ENCODE results near the gene IL9R. TPM values are rescaled to one million over a fixed set of nuclear protein-coding genes. Genes with fewer than 3 reads are reported as not detected.
"Not testable (repeated sequence)": the region's sequence is repeated elsewhere in the genome, so short reads cannot be mapped to it uniquely, and the experiment has no call there.

The IL9R gene
- total RNA-seq, 2 donors from 2014 or later: 0.31 to 0.62 TPM

DNA sequence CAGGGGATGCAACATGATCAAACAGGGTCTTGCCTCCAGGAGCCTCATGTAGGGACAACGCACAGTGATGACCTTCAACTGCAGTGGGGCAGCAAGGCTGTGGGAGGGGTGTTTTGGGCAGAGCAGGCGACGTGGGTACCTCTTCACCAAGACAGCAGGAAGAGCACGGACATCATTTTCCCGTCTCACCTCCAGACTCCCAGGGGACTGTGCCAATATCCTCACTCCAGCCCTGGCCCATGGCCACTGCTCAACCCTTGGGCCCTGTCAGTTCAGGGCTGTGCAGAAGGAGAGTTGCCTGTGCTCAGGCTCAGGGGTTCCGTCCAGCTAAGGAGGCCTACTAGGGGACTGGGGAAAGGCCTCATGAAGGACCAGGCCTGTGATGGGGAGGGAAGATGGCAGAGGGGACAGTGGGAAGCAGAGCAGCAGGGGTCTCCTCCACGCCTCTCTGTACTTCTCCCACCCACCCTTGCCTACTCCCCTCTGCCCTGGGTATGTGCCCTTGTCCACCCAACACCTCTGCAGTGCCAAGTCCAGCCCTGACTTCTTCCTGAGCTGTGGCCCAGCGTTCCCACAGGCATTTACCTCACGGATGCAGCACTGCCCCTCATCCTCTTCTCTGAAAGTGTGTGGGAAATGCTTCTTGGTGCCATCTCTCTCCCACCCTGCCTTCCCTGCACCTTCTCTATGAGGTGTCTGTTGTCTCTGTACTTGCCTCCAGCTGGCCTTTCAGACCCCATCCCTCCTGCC, 1.4 kb downstream of the IL9R start:
- H3K9me3 ChIP-seq (ENCODE audit: control insufficient read depth, low read length): peaks cover 35% of the 10 kb centered on the region
- H3K4me1 ChIP-seq (ENCODE audit: control insufficient read depth, insufficient read depth, low read length): no peaks in the 10 kb centered on the region
- TF ChIP-seq, protein P1, sequence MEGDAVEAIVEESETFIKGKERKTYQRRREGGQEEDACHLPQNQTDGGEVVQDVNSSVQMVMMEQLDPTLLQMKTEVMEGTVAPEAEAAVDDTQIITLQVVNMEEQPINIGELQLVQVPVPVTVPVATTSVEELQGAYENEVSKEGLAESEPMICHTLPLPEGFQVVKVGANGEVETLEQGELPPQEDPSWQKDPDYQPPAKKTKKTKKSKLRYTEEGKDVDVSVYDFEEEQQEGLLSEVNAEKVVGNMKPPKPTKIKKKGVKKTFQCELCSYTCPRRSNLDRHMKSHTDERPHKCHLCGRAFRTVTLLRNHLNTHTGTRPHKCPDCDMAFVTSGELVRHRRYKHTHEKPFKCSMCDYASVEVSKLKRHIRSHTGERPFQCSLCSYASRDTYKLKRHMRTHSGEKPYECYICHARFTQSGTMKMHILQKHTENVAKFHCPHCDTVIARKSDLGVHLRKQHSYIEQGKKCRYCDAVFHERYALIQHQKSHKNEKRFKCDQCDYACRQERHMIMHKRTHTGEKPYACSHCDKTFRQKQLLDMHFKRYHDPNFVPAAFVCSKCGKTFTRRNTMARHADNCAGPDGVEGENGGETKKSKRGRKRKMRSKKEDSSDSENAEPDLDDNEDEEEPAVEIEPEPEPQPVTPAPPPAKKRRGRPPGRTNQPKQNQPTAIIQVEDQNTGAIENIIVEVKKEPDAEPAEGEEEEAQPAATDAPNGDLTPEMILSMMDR (conservative IDR thresholded peaks at IDR 0.05): no peak
- no peaks in the 10 kb centered on the region for H3K36me3 Mint-ChIP-seq (ENCODE audit: low read depth)
- no peak overlapping the region for H3K27ac Mint-ChIP-seq
- no peak overlapping the region for H3K4me3 ChIP-seq (ENCODE audit: low read length)
- no peaks in the 10 kb centered on the region for H3K4me1 Mint-ChIP-seq
- no peak overlapping the region for H3K27ac ChIP-seq (ENCODE audit: low read depth, low read length)
- 75 to 83% methylated on average over 2 to 9 of the region's 9 CpGs for WGBS, 2 experiments (ENCODE audit: insufficient coverage in 1 of 2, insufficient read length in 1 of 2)
- H3K36me3 ChIP-seq (ENCODE audit: control insufficient read depth, insufficient read depth, low read length): no peaks in the 10 kb centered on the region
- no peaks in the 10 kb centered on the region for H3K27me3 Mint-ChIP-seq (ENCODE audit: insufficient read depth)
- H3K9me3 Mint-ChIP-seq: peaks cover 78% of the 10 kb centered on the region
- H3K27me3 ChIP-seq (ENCODE audit: control insufficient read depth, insufficient read depth, low read length, poor library complexity, severe bottlenecking): no peaks in the 10 kb centered on the region
- H3K9ac ChIP-seq (ENCODE audit: extremely low read depth, low read length, poor library complexity, severe bottlenecking): no peak overlapping the region
- DNase-seq: no peak
- H3K4me3 Mint-ChIP-seq: no peak overlapping the region

DNA sequence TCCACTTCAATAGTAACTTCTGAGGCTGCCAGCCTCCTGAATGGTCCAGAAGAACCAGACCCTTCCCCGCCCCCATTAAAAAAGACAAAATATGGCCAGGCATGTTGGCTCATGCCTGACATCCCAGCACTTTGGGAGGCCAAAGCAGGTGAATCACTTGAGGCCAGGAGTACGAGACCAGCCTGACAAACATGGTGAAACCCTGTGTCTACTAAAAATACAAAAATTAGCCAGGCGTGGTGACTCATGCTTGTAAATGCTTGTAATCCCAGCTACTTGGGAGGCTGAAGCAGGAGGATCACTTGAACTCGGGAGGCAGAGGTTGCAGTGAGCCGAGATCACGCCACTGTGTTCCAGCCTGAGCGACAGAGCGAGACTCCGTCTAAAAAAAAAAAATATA, 2.3 kb downstream of the IL9R start:
- H3K9ac ChIP-seq (ENCODE audit: extremely low read depth, low read length, poor library complexity, severe bottlenecking); H3K36me3 ChIP-seq (ENCODE audit: control insufficient read depth, insufficient read depth, low read length); H3K27ac Mint-ChIP-seq; DNase-seq; H3K4me3 ChIP-seq (ENCODE audit: low read length); H3K27me3 ChIP-seq (ENCODE audit: control insufficient read depth, insufficient read depth, low read length, poor library complexity, severe bottlenecking); H3K4me1 ChIP-seq (ENCODE audit: control insufficient read depth, insufficient read depth, low read length); H3K4me3 Mint-ChIP-seq; H3K4me1 Mint-ChIP-seq; H3K27me3 Mint-ChIP-seq (ENCODE audit: insufficient read depth); H3K27ac ChIP-seq (ENCODE audit: low read depth, low read length); H3K36me3 Mint-ChIP-seq (ENCODE audit: low read depth): not testable (repeated sequence)
- H3K9me3 ChIP-seq (ENCODE audit: control insufficient read depth, low read length): peaks cover 43% of the 10 kb centered on the region
- WGBS, 2 experiments (ENCODE audit: insufficient coverage in 1 of 2, insufficient read length in 1 of 2): 78% methylated on average over 3 to 5 of the region's 9 CpGs
- peaks cover 80% of the 10 kb centered on the region for H3K9me3 Mint-ChIP-seq

DNA sequence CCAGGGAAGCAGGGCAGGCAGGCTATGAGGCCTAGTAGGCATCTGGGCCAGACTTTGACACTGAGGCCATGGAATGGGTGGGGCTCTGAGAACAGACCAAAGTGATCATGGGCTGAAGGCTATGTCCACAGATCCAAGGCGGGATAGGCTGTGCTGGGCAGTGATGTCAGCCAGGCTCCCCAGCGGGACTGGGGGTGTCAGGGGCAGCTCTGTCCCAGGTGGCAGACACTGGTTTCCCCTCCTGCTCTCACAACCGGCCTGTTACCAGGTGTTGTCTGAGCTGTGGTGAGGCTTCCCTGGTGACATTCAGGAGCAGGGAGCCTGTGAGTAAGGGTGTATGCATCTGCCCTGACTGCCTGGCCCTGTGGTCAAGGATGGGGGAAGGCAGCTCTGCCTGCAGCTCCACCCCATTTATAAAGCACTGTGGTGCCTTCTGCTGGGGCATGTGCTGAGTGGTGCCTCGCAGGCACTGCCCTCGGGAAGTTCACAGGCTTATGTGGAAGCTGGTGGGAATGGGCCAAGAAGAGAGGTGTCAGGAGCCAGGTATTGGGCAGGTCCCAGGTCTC, 2.9 kb downstream of the IL9R start:
- TF ChIP-seq, protein P1 (conservative IDR thresholded peaks at IDR 0.05): no peak
- WGBS, 2 experiments (ENCODE audit: insufficient coverage in 1 of 2, insufficient read length in 1 of 2): 77 to 95% methylated on average over 3 to 5 of the region's 5 CpGs
- Histone ChIP-seq H3K4me1 (ENCODE audit: control insufficient read depth, insufficient read depth, low read length) (no peaks in the 10 kb centered on the region), H3K27me3 (ENCODE audit: control insufficient read depth, insufficient read depth, low read length, poor library complexity, severe bottlenecking) (no peaks in the 10 kb centered on the region), H3K36me3 (ENCODE audit: control insufficient read depth, insufficient read depth, low read length) (no peaks in the 10 kb centered on the region), H3K9ac (ENCODE audit: extremely low read depth, low read length, poor library complexity, severe bottlenecking) (no peak overlapping the region), H3K9me3 (ENCODE audit: control insufficient read depth, low read length) (peaks cover 37% of the 10 kb centered on the region), H3K4me3 (ENCODE audit: low read length) (no peak overlapping the region), H3K27ac (ENCODE audit: low read depth, low read length) (no peak overlapping the region)
- no peak for DNase-seq
- H3K27ac Mint-ChIP-seq: no peak overlapping the region
- peaks cover 80% of the 10 kb centered on the region for H3K9me3 Mint-ChIP-seq
- no peaks in the 10 kb centered on the region for H3K4me1 Mint-ChIP-seq
- no peak overlapping the region for H3K4me3 Mint-ChIP-seq
- H3K36me3 Mint-ChIP-seq (ENCODE audit: low read depth): no peaks in the 10 kb centered on the region
- H3K27me3 Mint-ChIP-seq (ENCODE audit: insufficient read depth): no peaks in the 10 kb centered on the region

Measured in endodermal cell (in vitro differentiated cells).